Cortex of kidney (tissue), 1 donor: ENCODE data around the gene HIVEP3.

Experiments
- DNase-seq: peaks from one replicate; lab custom pipeline; 2025; lab: John Stamatoyannopoulos, UW

HIVEP3 gene

GRCh38 chr1:41513383-41513735 lies 405.4 kb downstream of the HIVEP3 start:
- DNase-seq: no peak

GRCh38 chr1:41512701-41513382 lies 405.9 kb downstream of the HIVEP3 start:
- DNase-seq: no peak

DNA sequence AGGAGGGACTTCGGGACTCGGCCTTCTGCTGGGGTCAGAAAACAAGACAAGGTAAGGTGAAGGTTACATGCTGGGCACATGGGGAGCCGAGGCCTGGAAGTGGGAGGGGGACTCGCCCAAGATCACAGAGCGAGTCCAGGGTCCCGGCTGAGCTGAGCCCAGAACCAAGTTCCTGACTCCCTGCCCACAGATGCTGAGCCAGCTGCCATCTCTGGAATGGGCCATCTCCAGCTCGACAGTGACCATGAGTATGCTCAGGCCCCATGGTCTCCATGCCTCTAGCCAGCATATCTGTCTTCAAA lies 407.5 kb downstream of the HIVEP3 start:
- no peak for DNase-seq

DNA sequence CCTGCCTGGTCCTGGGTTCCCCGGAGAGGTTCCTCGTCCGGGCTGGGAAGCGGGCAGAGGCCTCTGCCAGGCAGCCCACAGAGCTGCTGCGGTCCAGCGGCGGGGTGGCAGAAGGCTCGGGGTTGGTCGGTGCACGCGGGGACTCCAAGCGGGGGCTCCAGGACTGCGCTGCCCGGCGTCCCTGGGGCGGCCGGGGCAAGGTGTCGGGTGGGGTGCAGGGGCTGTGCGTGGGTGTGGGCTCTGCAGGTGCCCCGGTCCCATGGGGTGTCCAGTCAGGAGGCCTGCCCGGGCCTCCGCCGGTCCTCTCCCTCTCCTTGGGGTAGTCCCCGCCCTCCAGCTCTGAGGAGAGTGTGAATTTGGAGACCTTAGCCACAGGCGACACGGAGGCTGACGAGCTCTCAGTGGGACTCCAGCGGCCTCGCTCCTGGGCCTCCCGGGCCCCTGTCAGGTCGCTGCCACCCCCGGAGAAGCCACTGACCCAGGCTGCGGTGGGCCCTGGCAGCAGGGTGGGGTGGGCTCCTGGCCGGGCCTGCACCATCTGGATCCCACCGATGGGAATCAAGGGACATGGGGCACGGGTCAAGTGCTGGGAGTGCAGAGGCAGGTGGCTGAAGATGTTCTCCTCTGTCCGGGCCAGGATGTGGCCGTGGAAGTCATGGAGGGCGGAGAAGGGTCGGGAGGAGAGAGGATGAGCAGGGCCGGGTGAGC lies 408.0 kb downstream of the HIVEP3 start:
- DNase-seq: no peak

DNA sequence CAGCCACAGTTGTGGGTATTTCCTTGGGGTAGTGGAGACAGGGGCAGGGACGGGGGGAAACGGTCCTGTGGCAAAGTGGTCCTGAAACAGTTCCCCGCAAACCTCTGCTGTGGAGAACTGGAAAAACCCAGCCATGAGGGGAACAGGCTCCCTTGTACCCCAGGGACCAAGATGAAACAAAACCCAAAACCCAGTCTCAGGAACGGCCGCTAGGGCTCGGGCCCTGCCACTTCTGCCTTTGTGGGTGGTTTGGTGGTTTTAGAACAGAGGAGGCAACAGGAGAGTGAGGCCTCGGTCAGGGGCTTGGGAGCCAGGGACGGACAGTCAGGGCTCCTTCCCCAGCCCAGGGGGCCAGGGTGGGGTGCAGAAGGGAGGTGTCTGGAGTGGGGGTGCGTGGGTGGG lies 409.5 kb downstream of the HIVEP3 start:
- no peak for DNase-seq

- DNase-seq: no peak
Observed at GRCh38 chr1:41508290-41508689, 410.4 kb downstream of the HIVEP3 start.

GRCh38 chr1:41507836-41508235 lies 410.9 kb downstream of the HIVEP3 start:
- no peak for DNase-seq

DNA sequence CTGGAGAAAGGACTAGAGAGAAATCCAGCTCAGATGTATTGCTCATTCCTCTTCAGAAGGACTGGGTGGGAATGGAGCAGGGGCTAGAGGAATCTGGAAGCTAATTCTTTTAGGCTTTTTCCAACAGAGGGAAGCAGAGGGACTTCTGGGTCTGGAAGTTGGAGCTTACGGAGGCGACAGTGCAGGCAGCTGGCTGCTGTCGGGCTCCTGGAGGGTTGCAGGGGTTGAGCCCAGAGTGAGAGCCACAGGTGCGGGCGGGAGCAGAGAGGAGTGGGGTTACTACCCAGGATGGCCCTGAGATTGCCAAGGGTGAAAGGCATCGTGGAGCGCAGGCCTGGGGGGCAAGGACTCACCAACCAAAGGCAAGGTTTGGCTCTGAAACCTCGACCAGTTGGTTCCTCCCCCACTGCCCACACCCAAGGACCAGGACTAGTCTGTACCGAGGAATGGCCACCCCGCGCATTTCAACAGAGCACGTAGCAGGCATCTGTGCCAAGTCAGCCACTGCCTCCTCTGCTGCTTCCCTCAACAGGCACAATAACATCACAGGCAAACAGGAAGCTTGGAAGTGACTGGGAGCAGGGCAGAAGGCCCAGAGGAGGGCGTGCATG lies 411.5 kb downstream of the HIVEP3 start:
- DNase-seq: no peak

- DNase-seq: no peak
Observed at GRCh38 chr1:41504114-41505035, 414.3 kb downstream of the HIVEP3 start.

GRCh38 chr1:41503538-41504113 lies 415.1 kb downstream of the HIVEP3 start:
- DNase-seq: no peak

- no peak for DNase-seq
Observed at GRCh38 chr1:41502912-41503311, 415.8 kb downstream of the HIVEP3 start.

- DNase-seq: no peak
Observed at GRCh38 chr1:41501581-41501980, 417.1 kb downstream of the HIVEP3 start.

- DNase-seq: no peak
Observed at GRCh38 chr1:41500781-41501518, 417.8 kb downstream of the HIVEP3 start.

DNA sequence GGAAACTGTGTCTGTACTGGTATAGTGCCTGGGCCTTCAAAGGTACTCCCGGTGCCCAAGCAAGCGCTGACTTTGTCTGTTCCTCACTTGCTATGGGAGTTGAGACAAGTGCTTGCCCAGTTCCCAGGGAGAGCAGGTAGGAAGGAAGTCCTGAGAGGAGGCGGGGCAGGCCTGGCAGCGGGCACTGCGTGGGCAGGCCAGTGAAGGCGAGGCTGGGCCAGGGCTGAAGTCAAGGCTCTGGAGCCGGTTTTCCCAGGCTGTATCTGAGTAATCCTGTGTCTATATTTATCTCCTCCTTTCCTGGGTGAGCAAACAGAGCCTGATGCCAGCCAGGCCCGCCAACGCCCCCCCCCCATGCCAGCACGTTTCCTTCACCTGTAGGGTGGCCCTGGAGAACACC lies 418.3 kb downstream of the HIVEP3 start:
- no peak for DNase-seq

DNA sequence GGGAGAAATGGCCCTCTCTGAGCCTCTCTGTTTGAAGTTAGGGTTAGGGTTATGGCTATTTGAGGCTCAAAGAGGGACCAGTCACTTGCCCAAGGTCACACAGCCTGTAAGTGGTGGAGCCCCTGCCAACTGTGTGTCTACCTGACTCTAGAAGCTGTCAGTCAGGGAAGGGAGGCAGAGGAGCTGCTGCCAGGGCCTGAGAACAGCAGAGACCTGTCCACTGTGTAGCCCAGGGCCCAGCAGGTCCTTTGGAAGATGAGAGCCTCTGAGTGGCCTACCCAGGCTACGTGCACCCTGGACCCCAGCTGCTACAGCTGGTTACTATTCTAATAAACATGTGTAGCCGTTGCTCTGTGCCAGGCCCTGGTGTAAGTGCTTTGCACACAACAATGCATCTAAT lies 419.1 kb downstream of the HIVEP3 start:
- DNase-seq: no peak

DNA sequence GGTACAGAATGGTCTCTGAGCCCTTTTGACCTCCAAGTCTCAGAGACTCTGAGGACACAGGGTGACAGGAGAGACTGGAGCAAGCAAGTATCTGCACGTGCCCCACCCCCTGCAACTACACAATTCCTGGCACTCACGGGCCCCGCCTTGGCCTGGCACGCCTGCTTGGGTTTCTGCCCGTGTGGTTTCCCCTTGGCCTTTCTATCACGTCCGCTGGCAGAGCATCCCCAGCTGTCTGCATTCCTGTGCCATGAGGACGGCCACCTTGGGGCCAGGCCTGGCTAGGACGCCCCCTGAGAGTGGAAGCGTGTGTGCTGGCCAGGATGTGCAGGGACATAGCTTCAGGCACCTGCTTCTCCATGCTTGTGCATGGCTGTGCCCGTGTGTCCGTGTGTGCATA lies 419.9 kb downstream of the HIVEP3 start:
- no peak for DNase-seq

- no peak for DNase-seq
Observed at GRCh38 chr1:41498391-41498790, 420.3 kb downstream of the HIVEP3 start.

GRCh38 chr1:41497461-41498030 lies 421.2 kb downstream of the HIVEP3 start:
- no peak for DNase-seq

- no peak for DNase-seq
Observed at GRCh38 chr1:41497056-41497440, 421.7 kb downstream of the HIVEP3 start.

GRCh38 chr1:41496080-41497055 lies 422.4 kb downstream of the HIVEP3 start:
- no peak for DNase-seq
